ENCODE results near the gene MED15.

- TF ChIP-seq EP300 (IDR thresholded peaks at IDR 0.05) (no peak), POLR2A (IDR thresholded peaks at IDR 0.05) (no peak), CTCF (IDR thresholded peaks at IDR 0.05) (no peak), POLR2AphosphoS5 (IDR thresholded peaks at IDR 0.05) (no peak)
Observed at GRCh38 chr22:20630873-20631617, 123.6 kb downstream of the MED15 start.
